HG02943 (cell line): ENCODE measurements around the gene CDHR3.
"Not testable (repeated sequence)": the region's sequence is repeated elsewhere in the genome, so short reads cannot be mapped to it uniquely, and the experiment has no call there.

Source experiments
- ATAC-seq: cut with Tn5 transposase; IDR thresholded peaks from one replicate; pipeline ENCODE4 v1.9.1; 2021; ENCODE audit warnings: mild to moderate bottlenecking, low read depth, moderate library complexity; ENCODE audit not compliant: unreplicated experiment

CDHR3 gene

GRCh38 chr7:105996860-105997737 lies 34.0 kb downstream of the CDHR3 start:
- no peak for ATAC-seq

- no peak for ATAC-seq
These were observed 36.2 kb downstream of the CDHR3 start for GRCh38 chr7:105999256-105999655.

GRCh38 chr7:106001196-106001595 lies 38.1 kb downstream of the CDHR3 start:
- ATAC-seq: no peak

GRCh38 chr7:106001886-106002285 lies 38.8 kb downstream of the CDHR3 start:
- ATAC-seq: no peak

- no peak for ATAC-seq
These were observed 40.5 kb downstream of the CDHR3 start for GRCh38 chr7:106003525-106004064.

- no peak for ATAC-seq
These were observed 43.8 kb downstream of the CDHR3 start for GRCh38 chr7:106006906-106007305.

GRCh38 chr7:106007796-106008195 lies 44.7 kb downstream of the CDHR3 start:
- ATAC-seq: not testable (repeated sequence)

GRCh38 chr7:106009503-106010226 lies 46.6 kb downstream of the CDHR3 start:
- ATAC-seq: no peak

GRCh38 chr7:106010331-106010730 lies 47.3 kb downstream of the CDHR3 start:
- no peak for ATAC-seq

- ATAC-seq: no peak
These were observed 47.8 kb downstream of the CDHR3 start for GRCh38 chr7:106010866-106011265.

GRCh38 chr7:106012184-106012583 lies 49.1 kb downstream of the CDHR3 start:
- no peak for ATAC-seq

GRCh38 chr7:106012935-106013439 lies 49.9 kb downstream of the CDHR3 start:
- no peak for ATAC-seq

- no peak for ATAC-seq
These were observed 52.5 kb downstream of the CDHR3 start for GRCh38 chr7:106015381-106016218.

- no peak for ATAC-seq
These were observed 53.3 kb downstream of the CDHR3 start for GRCh38 chr7:106016331-106016730.

GRCh38 chr7:106017657-106018056 lies 54.6 kb downstream of the CDHR3 start:
- no peak for ATAC-seq

- ATAC-seq: no peak
These were observed 55.8 kb downstream of the CDHR3 start for GRCh38 chr7:106018566-106019469.

GRCh38 chr7:106019470-106019820 lies 56.4 kb downstream of the CDHR3 start:
- no peak for ATAC-seq

GRCh38 chr7:106021151-106022067 lies 58.3 kb downstream of the CDHR3 start:
- no peak for ATAC-seq
